Measurements from ENCODE around the gene SIGLEC9.
A peak's percentile ranks its signal among the peaks of the same experiment; 100 is the strongest.

The SIGLEC9 gene

DNA sequence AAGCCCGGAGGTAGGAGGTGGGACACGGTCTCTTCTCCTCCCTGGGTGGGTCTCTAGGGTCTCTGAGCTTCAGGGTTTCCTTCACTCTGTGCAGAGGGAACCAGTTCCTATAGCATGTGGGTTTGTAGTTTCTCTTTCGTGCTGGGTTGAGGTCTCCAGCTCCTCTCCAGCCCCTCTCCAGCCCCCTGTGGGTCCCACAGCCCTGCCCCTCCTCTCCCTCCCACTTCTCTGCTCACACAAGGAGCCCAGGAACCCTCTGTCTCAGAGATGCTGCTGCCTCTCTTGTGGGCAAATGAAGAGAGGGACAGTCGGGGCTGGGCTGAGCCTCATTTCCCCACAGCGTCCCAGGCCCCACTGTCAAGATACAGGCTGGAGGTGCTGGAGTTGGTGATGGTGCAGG lies 18.8 kb downstream of the SIGLEC9 start:
- DNase-seq (ENCODE audit: low read depth in 1 of 2, low spot score in 1 of 2): no peak

DNA sequence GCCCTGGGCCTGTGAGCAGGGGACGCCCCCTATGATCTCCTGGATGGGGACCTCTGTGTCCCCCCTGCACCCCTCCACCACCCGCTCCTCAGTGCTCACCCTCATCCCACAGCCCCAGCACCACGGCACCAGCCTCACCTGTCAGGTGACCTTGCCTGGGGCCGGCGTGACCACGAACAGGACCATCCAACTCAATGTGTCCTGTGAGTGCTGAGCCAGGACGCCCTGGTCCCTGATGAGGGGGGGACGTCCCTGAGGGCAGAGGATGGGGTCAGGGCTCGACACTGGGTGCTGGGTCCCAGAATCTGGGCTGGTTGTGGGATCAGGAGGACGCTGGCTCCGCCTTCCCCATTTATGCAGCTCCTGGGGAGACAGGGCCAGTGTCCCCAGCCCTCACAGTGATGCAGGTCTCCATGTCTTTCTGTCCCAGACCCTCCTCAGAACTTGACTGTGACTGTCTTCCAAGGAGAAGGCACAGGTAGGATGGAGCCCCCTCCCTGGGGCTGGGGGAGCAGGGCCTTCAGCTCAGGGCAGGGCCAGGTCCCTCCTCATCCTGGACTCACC lies 19.9 kb downstream of the SIGLEC9 start:
- no peak for DNase-seq (ENCODE audit: low read depth in 1 of 2, low spot score in 1 of 2)

DNA sequence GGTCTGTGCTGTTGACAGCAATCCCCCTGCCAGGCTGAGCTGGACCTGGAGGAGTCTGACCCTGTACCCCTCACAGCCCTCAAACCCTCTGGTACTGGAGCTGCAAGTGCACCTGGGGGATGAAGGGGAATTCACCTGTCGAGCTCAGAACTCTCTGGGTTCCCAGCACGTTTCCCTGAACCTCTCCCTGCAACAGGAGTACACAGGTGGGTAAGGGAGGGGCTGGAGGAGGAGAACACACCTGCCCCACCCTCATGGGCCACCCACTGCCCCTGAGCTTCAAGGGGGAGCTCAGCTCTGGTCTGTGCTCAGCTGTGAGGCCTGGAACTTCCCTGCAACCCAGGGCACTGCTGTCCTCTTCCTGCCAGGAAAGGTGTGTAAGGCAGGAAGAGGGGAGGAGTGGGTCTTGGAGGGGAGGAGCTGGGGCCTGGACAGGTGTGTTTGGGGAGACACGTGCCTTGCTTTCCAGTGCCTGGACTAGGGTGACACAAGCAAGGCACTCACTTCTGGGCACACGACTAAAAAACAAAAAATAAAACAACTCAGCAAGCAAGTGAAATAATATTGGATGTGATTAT lies 21.3 kb downstream of the SIGLEC9 start:
- DNase-seq (ENCODE audit: low read depth in 1 of 2, low spot score in 1 of 2): no peak

DNA sequence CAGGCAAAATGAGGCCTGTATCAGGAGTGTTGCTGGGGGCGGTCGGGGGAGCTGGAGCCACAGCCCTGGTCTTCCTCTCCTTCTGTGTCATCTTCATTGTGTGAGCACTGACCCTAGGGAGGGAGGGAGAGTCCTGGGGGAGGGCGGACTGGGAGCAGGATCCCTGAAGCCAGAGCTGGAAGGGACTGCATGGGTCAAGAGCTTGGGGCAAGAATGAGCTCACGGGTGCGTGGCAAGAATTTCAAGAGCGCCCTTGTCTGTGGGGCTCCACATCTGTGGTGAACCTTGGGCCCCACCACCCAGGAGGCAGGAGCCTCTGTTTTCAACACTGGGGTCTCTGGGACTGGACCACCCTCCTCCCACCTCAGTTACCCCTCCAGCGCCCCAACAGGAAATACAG lies 22.0 kb downstream of the SIGLEC9 start:
- DNase-seq (ENCODE audit: low read depth in 1 of 2, low spot score in 1 of 2): no peak

DNA sequence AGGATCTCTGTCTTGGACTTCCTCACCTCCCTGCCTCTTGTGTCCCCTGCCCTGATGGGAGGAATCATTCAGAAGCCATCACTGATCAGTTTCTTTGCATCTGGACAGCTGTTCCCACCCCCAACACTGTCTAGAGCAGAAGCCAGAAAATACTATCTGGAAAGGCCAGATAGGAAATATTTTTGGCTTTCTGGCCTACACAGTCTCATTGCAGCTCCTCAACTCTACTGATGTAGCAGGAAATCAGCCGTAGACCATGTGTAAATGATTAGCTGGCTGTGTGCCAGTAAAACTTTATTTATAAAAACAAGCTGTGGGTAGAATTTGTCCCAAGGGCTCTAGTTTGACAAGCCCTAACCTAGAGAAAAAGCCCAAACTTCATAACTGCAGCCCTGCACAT lies 23.0 kb downstream of the SIGLEC9 start:
- DNase-seq (ENCODE audit: low read depth in 1 of 2, low spot score in 1 of 2): no peak

DNA sequence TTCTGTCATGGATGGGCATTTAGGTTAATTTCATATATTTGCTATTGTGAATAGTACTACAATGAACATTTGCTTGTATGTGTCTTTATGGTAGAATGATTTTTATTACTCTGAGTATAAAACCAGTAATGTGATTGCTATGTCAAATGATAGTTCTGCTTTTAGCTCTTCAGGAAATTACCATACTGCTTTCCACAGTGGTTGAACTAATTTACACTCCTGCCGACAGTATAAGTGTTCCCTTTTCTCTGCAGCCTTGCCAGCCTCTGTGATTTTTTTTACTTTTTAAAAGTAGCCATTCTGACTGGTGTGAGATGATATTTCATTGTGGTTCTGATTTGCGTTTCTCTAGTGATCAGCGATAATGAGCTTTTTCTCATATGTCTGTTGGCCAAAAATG lies 23.9 kb downstream of the SIGLEC9 start:
- no peak for DNase-seq (ENCODE audit: low read depth in 1 of 2, low spot score in 1 of 2)

DNA sequence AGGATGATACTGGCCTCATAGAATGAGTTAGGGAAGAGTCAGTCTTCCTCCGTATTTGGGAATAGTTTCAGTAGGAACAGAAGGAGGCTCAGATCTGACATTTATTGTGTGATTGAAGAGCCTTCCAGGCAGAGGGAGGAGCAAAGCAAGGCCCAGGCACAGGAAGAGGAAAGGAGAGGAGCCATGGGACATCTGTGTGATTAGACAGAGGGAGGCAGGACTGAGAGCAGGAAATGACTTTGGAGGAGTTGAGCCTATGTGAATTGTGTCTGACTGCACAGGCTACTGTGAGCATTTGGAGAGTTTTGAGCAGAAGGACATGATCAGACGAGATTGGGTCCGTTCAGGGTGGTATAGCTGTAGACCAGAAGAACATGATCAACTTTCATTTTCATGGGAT lies 25.9 kb downstream of the SIGLEC9 start:
- no peak for DNase-seq (ENCODE audit: low read depth in 1 of 2, low spot score in 1 of 2)

DNA sequence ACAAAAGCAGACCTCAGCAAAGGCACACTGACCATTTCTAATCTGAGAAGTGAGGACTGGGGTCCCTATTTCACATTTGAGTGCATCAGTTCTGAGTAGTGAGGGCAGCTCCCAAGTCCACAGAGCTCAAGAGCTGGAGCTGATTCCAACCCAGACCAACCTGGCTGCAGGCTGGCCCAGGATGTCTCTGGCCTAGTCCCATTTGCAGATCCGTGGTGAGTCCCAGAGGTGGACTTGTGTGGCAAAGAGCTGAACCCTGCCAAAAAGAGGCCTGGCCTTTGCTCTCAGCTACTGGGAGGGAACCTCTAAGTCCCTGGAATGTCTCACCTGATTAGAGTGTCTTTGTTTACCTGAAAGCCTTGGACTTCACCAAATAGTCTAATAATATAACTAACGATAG lies 32.0 kb downstream of the SIGLEC9 start:
- no peak for DNase-seq (ENCODE audit: low read depth in 1 of 2, low spot score in 1 of 2)

DNA sequence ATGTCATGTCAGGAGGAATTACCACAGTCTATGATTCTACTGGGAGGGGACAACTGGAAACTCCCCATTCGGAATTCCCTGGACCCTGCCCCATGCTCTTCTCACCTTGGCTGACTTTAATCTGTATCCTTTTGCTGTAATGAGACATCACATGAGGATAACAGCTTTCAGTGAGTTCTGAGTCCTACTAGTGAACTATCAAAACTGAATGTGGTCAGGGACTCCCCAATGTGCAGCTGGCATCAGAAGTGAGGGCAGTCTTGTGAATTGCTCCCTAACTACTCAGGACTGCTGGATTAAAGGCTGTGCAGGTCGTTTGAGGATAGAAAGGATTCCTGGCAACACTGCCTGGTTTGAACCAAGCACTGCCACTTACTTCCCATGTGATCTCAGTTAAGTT lies 32.6 kb downstream of the SIGLEC9 start:
- DNase-seq (ENCODE audit: low read depth in 1 of 2, low spot score in 1 of 2): no peak

DNA sequence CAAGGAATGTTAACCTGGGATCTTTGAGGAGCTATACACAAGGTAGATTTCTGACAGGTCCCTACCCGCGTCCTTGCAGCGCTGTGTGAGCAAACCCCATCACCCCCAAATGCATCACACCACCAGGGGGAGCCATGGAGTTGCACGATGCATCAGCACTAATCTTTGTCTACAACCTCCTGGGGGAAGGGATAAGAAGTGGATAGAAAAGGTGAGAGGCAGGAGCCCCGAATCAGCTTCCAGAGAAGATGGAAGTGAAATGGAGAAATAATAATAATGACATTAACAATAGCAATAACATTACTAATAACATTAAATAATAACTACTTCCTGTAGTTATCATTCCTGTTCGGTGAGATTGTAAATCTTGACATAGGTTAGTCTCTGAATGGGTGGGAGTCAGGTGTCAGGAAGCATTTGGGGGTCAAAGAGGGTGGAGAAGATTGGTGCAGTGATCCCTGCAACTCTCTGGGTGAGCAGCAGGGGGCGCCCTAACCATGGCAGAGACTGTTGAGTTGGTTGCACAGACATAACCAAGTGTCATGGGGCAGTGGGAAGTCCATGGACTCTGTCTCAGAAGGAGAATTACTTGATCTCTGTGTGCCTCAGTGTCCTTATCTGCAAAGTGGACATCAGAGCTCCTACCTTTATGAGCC lies 33.9 kb downstream of the SIGLEC9 start:
- peak; percentile 47 to 48 for DNase-seq (ENCODE audit: low read depth in 1 of 2, low spot score in 1 of 2)

DNA sequence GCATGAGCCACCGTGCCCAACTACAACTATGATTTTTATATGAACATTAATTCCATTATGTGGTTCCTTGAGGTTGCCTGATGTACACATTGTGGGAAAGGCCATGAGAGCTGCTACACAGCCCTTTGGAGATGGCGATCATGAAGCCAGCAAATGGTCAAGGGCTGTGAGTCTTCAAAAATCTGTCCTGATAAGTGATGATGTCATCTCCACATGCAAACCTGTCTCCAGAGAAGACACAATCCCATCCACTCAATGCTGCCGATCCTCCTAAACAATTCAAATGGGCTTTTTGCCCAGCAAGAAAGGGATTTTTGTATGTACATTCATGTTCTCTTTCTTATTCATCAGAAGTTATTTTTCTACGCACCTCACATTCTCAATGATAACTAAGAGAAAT lies 35.0 kb downstream of the SIGLEC9 start:
- DNase-seq (ENCODE audit: low read depth in 1 of 2, low spot score in 1 of 2): no peak

DNA sequence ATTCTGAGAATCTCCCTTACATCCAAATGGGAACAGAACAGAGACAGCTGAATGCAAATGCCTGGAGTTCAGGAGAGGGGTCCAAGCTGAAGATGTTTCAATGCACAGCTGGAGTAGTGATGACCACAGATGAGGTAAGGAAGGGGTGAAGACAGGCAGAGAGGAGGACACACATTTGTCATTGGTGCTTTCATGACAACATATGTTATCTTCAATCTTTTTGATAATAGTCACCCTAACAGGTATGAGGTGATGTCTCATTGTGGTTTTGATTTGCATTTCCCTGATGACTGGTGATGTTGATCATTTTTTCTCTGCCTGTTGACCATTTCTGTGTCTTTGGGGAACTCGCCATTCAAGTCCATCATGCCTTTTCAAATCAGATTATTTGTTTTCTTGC lies 36.6 kb downstream of the SIGLEC9 start:
- no peak for DNase-seq (ENCODE audit: low read depth in 1 of 2, low spot score in 1 of 2)

DNA sequence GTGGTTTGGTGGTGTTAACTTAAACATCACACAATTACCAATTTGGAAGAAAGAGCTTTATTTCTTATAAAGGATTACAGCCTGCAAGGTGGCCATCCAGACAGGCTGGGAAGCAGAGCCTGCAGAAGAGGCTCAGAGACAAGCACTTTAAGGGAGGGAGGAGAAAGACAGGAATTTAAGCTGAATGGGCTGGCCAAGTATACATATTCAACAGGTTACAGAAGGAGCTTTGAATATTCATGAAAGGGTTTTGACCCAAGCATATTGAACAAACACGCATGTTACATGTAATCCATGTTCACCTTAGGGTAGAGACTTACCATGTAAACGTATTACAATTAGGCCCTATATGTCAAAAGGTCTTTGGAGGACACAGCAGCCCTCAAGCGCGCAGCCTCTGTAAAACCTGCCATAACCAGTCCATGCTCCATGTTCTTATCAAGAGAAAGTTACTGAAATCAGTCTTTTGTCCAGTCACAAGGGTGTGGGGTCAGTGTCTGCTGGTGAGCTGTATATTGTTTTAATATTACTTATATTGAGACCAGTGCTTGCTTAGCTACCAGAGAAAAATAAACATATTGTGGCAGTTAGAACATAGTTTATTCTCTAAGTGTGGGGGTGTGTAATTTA lies 37.3 kb downstream of the SIGLEC9 start:
- no peak for DNase-seq (ENCODE audit: low read depth in 1 of 2, low spot score in 1 of 2)

DNA sequence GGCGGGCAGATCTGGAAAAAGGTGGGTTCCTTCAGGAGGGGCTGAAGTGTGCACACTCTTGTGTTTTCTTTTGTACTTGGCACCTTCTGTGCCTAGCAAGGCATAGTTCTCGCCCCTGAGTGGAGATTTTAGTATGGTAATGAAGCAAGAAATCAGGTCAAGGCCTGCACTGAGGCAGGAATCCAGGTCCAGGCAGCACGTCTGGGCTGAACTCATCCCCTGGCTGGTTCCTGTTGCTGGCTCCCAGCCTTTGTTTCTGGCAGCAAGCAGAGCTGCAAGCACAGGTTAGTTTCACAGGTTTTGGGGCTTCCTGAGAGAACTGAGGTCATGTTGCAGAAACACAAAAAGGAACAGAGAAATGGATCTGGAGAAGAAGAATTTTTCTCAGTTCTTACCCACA lies 38.6 kb downstream of the SIGLEC9 start:
- no peak for DNase-seq (ENCODE audit: low read depth in 1 of 2, low spot score in 1 of 2)

DNA sequence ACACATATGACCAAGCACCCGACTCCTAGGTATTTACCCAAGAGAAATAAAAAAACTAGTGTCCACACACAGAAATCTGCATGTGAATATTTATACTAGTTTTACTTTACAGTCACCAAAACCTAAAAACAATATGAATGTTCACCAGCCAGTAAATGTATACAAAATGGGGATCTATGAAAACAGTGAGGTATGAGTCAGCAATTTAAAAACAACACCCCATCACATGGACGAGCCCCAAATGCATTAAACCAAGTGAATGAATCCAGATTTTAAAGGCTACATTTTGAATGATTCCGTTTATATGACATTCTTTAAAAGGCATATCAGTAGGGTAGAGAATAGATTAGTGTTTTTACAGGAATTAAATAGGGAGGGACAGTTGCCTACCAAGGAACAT lies 39.5 kb downstream of the SIGLEC9 start:
- DNase-seq (ENCODE audit: low read depth in 1 of 2, low spot score in 1 of 2): no peak

DNA sequence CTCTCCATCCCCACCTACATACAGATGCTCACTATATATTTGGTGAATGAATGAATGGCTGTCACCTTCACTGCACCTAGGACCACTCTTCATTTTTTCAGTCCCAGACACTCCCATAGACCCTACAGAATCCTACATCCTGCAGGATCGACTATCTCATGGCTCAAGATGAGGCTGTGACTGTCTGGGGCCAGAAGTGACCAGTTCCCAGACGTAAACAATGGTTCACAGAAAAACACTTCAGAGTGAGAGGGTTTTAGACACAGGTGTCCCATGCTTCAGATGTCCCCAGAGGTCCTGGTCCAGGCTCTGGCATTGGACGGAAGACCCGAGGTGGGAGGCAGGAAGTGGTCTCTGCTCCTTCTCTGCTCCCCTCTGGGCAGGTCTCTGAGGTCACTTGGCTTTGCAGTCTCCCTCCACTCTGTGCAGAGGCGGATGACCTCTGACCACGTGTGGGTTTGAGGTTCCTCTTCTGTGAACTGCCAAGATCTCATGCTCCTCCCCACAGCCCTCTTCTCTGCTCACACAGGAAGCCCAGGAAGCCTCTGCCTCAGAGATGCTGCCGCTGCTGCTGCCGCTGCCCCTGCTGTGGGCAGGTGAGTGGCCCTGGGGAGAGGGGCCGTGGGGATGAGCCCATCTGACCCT lies 42.3 kb downstream of the SIGLEC9 start:
- DNase-seq (ENCODE audit: low read depth in 1 of 2, low spot score in 1 of 2): no peak

DNA sequence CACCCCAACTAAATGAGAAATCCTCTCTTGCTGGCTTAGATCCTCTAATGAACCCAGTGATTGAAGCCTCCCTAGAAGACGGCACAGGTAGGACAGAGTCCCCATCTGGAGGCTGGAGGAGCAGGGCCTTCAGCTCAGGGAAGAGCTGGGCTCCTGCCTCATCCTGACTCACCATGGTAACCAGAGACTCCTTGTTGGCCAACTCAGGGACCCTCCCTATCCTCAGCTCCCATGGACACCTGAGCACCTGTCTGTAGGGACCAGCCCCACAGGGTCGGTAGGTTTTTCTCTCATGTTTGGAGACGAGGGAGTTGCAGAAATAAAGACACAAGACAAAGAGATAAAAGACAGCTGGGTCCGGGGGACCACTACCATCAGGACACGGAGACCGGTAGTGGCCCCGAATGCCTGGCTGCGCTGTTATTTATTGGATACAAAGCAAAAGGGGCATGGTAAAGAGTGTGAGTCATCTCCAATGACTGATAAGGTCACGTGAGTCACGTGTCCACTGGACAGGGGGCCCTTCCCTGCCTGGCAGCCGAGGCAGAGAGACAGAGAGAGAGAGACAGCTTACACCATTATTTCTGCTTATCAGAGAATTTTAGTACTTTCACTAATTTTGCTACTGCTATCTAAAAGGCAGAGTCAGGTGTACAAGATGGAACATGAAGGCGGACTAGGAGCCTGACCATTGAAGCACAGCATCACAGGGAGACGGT lies 44.0 kb downstream of the SIGLEC9 start:
- no peak for DNase-seq (ENCODE audit: low read depth in 1 of 2, low spot score in 1 of 2)

DNA sequence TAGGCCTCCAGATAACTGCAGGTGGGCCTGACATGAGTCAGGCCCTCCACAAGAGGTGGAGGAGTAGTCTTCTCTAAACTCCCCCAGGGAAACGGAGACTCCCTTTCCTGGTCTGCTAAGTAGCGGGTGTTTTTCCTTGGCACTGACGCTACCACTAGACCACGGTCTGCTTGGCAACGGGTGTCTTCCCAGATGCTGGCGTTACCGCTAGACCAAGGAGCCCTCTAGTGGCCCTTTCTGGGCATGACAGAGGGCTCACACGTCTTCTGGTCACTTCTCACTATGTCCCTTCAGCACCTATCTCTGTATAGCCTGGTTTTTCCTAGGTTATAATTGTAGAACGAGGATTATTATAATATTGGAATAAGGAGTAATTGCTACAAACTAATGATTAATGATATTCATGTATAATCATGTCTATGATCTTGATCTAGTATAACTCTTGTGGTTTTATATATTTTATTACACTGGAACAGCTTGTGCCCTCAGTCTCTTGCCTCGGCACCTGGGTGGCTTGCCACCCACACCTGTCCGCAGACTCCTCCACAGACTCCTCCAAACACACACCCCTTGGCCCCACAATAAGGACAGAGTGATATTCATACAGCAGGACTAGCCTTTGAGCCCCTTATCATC lies 44.7 kb downstream of the SIGLEC9 start:
- DNase-seq (ENCODE audit: low read depth in 1 of 2, low spot score in 1 of 2): peak; percentile 36 to 37

DNA sequence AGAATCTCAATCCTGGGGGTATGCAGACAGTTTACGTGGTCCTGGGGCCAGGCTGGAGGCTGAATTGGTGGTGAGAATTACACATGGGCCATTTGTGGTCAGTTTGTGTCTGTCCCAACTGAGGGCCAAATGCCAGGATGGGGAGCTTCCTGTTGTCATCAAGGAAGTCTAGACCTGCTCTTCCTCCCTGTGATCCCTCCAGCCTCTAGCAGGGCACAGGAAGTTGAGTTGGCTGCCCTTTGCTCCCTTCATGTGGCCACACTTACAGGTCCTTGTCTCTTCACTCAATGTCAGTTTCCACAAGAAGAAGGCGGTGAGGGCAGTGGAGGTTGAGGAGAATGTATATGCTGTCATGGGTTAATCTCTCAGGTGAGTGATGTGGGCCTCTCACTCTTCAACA lies 47.5 kb downstream of the SIGLEC9 start:
- no peak for DNase-seq (ENCODE audit: low read depth in 1 of 2, low spot score in 1 of 2)

DNA sequence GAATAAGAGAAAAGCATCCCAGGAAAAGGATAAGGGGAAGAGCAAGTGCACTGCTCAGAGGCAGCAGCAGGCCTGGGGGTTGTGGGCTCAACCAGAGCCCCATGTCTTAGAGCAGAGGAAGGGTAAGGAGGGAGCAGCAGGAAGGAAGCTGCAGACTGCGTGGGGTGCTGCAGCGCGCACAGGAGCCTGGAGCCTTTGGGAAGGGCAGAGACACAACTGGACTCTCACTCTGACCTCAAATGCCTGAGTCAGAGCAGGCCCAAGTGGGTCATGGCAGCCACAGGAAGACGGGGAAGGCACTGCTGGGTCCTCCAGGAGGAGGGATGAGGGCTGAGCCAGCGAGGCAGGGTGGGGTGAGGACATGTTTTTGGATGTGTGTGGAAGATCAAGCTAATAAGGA lies 49.0 kb downstream of the SIGLEC9 start:
- no peak for DNase-seq (ENCODE audit: low read depth in 1 of 2, low spot score in 1 of 2)

DNA sequence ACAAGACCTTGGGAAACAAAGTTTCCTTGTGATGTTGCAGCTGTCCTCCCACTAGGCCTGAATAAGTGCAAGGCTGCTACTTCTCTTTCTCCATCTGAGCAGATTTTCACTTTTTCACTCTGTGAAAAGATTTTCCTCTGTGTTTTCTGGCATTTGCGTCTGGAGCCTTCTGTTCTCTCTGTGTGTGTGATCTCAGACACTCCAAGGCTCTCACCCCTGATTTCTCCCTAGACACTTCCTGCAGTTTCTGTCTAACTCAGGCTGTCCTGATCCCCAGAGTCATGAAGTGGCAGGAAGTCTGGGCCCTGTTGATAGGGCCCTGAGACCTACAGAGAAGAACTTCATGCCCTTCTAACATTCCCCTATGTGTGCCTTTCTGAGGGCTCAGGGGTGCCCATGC lies 54.5 kb downstream of the SIGLEC9 start:
- DNase-seq (ENCODE audit: low read depth in 1 of 2, low spot score in 1 of 2): no peak

All from activated T-helper 1 cell treated with anti-CD3 and anti-CD28 coated beads, Interleukin-2, amount 50 U/mL, for 16 hours (primary cell).